HEK293 (cell line): Measurements from ENCODE around the gene SINHCAF.

Experiments used
- CTCF ChIA-PET: fragments of 350-600 bp; formaldehyde crosslinking; extraction: SDS; loops from one replicate; lab custom pipeline; 2021; ENCODE audit warnings: antibody characterized with exemption; lab: Yijun Ruan, JAX
- POLR2A ChIA-PET: fragments of 300-600 bp; formaldehyde crosslinking; extraction: SDS; loops from one replicate; lab custom pipeline; 2020; ENCODE audit warnings: antibody characterized with exemption, inconsistent platforms; lab: Yijun Ruan, JAX
- H3K27ac ChIP-seq: fragments of 200-500 bp; sonication (Bioruptor generic); 2 replicates; pipeline ENCODE4 v1.5.1; 2014; ENCODE audit warnings: low read depth, low read length, control low read depth, inconsistent platforms; ENCODE audit errors: extremely low read depth
- H3K36me3 ChIP-seq, 2 experiments: fragments of 200-500 bp in 1 of 2; sonication (Bioruptor generic) in 1 of 2; 1 replicate in 1 of 2; 2 replicates in 1 of 2; pipeline ENCODE4 v1.5.1; 2014 to 2017; ENCODE audit warnings: inconsistent platforms in 2 of 2, low read length in 2 of 2; ENCODE audit not compliant: control insufficient read depth in 2 of 2, insufficient read depth in 1 of 2
- H3K4me1 ChIP-seq: fragments of 200-500 bp; sonication (Bioruptor generic); 2 replicates; pipeline ENCODE4 v1.5.1; 2014; ENCODE audit warnings: mild to moderate bottlenecking, low read length, inconsistent platforms; ENCODE audit not compliant: control insufficient read depth, insufficient read depth
- H3K4me3 ChIP-seq: 2 replicates; pipeline ENCODE4 v1.5.1; 2011; ENCODE audit warnings: low read depth, mild to moderate bottlenecking, control low read depth, low read length, moderate library complexity
- H3K9me3 ChIP-seq: fragments of 200-500 bp; sonication (Bioruptor generic); 2 replicates; pipeline ENCODE4 v1.5.1; 2014; ENCODE audit warnings: low read depth, low read length, inconsistent platforms; ENCODE audit not compliant: control insufficient read depth, insufficient read depth
- BCL11A ChIP-seq: fragments of 450-650 bp; formaldehyde crosslinking; IDR thresholded peaks from 2 replicates; pipeline ENCODE4 v1.5.1; 2016; ENCODE audit warnings: low read depth, missing biosample characterization, missing genetic modification characterization
- ELK4 ChIP-seq: IDR thresholded peaks from 2 replicates; pipeline ENCODE4 v1.6.1; 2011; ENCODE audit warnings: mild to moderate bottlenecking, low read depth, low read length, borderline replicate concordance
- FEZF1 ChIP-seq: fragments of 450-650 bp; formaldehyde crosslinking; IDR thresholded peaks from 2 replicates; pipeline ENCODE4 v1.5.1; 2016; ENCODE audit warnings: missing biosample characterization, missing genetic modification characterization
- HIC1 ChIP-seq: fragments of 450-650 bp; formaldehyde crosslinking; IDR thresholded peaks from 2 replicates; pipeline ENCODE4 v1.5.1; 2016; ENCODE audit warnings: missing biosample characterization, missing genetic modification characterization
- KLF1 ChIP-seq: fragments of 450-650 bp; formaldehyde crosslinking; IDR thresholded peaks from 2 replicates; pipeline ENCODE4 v1.5.1; 2016; ENCODE audit warnings: missing biosample characterization, missing genetic modification characterization
- PRDM6 ChIP-seq: fragments of 450-650 bp; formaldehyde crosslinking; IDR thresholded peaks from 2 replicates; pipeline ENCODE4 v1.5.1; 2017; ENCODE audit warnings: missing biosample characterization, missing genetic modification characterization
- SCRT1 ChIP-seq: fragments of 450-650 bp; formaldehyde crosslinking; IDR thresholded peaks from 2 replicates; pipeline ENCODE4 v1.5.1; 2016; ENCODE audit warnings: missing biosample characterization, missing genetic modification characterization, borderline replicate concordance
- SETDB1 ChIP-seq: IDR thresholded peaks from one replicate; pipeline ENCODE4 v1.6.1; 2017; ENCODE audit warnings: mild to moderate bottlenecking, low read length, moderate library complexity, mixed read lengths; ENCODE audit not compliant: insufficient read length
- SP7 ChIP-seq: fragments of 450-650 bp; formaldehyde crosslinking; IDR thresholded peaks from 2 replicates; pipeline ENCODE4 v1.5.1; 2016; ENCODE audit warnings: missing biosample characterization, missing genetic modification characterization
- ZBTB44 ChIP-seq: fragments of 450-650 bp; IDR thresholded peaks from 2 replicates; pipeline ENCODE4 v1.5.1; 2018; ENCODE audit warnings: missing biosample characterization, mild to moderate bottlenecking, missing genetic modification characterization
- ZBTB7A ChIP-seq: fragments of 450-650 bp; formaldehyde crosslinking; IDR thresholded peaks from 2 replicates; pipeline ENCODE4 v1.5.1; 2016; ENCODE audit warnings: low read depth, missing biosample characterization, missing genetic modification characterization
- ZNF202 ChIP-seq: fragments of 450-650 bp; formaldehyde crosslinking; IDR thresholded peaks from 2 replicates; pipeline ENCODE4 v1.5.1; 2016; ENCODE audit warnings: missing biosample characterization, missing genetic modification characterization, borderline replicate concordance
- ZNF211 ChIP-seq: fragments of 450-650 bp; formaldehyde crosslinking; IDR thresholded peaks from 2 replicates; pipeline ENCODE4 v1.5.1; 2016; ENCODE audit warnings: low read depth, missing biosample characterization, missing genetic modification characterization
- ZNF274 ChIP-seq, 2 experiments: fragments of 200-500 bp in 1 of 2; fragments of 450-650 bp in 1 of 2; sonication (Bioruptor generic) in 1 of 2; formaldehyde crosslinking in 1 of 2; IDR thresholded peaks; 2 replicates each; pipeline versions ENCODE4 v1.5.1 to v1.6.1; 2014 to 2016; ENCODE audit warnings: borderline replicate concordance in 1 of 2, inconsistent platforms in 1 of 2, low read length in 1 of 2, missing biosample characterization in 1 of 2, missing genetic modification characterization in 1 of 2
- ZNF292 ChIP-seq: fragments of 450-650 bp; formaldehyde crosslinking; IDR thresholded peaks from 2 replicates; pipeline ENCODE4 v1.5.1; 2016; ENCODE audit warnings: low read depth, missing biosample characterization, missing genetic modification characterization, borderline replicate concordance
- ZNF335 ChIP-seq: fragments of 450-650 bp; formaldehyde crosslinking; conservative IDR thresholded peaks from 2 replicates; pipeline ENCODE4 v1.5.1; 2016; ENCODE audit warnings: missing biosample characterization, missing genetic modification characterization
- ZNF488 ChIP-seq: fragments of 450-650 bp; formaldehyde crosslinking; IDR thresholded peaks from 2 replicates; pipeline ENCODE4 v1.5.1; 2016; ENCODE audit warnings: missing biosample characterization, missing genetic modification characterization
- ZNF529 ChIP-seq: fragments of 450-650 bp; formaldehyde crosslinking; IDR thresholded peaks from 2 replicates; pipeline ENCODE4 v1.5.1; 2017; ENCODE audit warnings: missing genetic modification characterization, missing biosample characterization; ENCODE audit not compliant: insufficient replicate concordance
- ZNF560 ChIP-seq: fragments of 450-650 bp; formaldehyde crosslinking; IDR thresholded peaks from 2 replicates; pipeline ENCODE4 v1.5.1; 2017; ENCODE audit warnings: missing biosample characterization, missing genetic modification characterization, borderline replicate concordance
- ZNF561 ChIP-seq: fragments of 450-650 bp; IDR thresholded peaks from 2 replicates; pipeline ENCODE4 v1.5.1; 2018; ENCODE audit warnings: missing biosample characterization, missing genetic modification characterization, borderline replicate concordance
- ZNF585B ChIP-seq: fragments of 450-650 bp; formaldehyde crosslinking; IDR thresholded peaks from 2 replicates; pipeline ENCODE4 v1.5.1; 2016; ENCODE audit warnings: missing biosample characterization, missing genetic modification characterization
- TF ChIP-seq, protein P1 (sequence below): fragments of 450-650 bp; formaldehyde crosslinking; IDR thresholded peaks from 2 replicates; pipeline ENCODE4 v1.5.1; 2016; ENCODE audit warnings: missing biosample characterization, missing genetic modification characterization

SINHCAF gene

GRCh38 chr12:31355747-31356107 is 29.8 kb upstream of the SINHCAF start (continued):
- TF ChIP-seq SP7 (tag by site-specific recombination) (no peak), SCRT1 (no peak), ZNF274 (IDR thresholded peaks at IDR 0.05; ENCODE audit: low read length) (no peak), ZNF274 (tag by site-specific recombination; IDR thresholded peaks at IDR 0.05; ENCODE audit: borderline replicate concordance) (no peak), BCL11A (tag by site-specific recombination) (no peak)

GRCh38 chr12:31353750-31354708 is 28.1 kb upstream of the SINHCAF start:
- ChIA-PET CTCF (interaction anchor here (0.5 kb wide), 1 partner anchor 12 kb away, joined by 5 read pairs; no protein-coding TSS in a partner anchor), POLR2A (no interaction called here)
- Histone ChIP-seq H3K36me3 (no peaks in the 10 kb centered on the region), H3K9me3 (no peaks in the 10 kb centered on the region), H3K4me3 (no peak overlapping the region), H3K4me1 (peaks cover 9% of the 10 kb centered on the region; the same call in 1 of the 2 replicates), H3K27ac (peak overlapping the region; percentile 22; the same call in 1 of the 2 replicates)
- TF ChIP-seq PRDM6 (tag by site-specific recombination) (peak; percentile 52; the same call in 1 of the 2 replicates), ZNF585B (tag by site-specific recombination) (no peak), ZNF211 (tag by site-specific recombination) (no peak), ZBTB7A (no peak), ZNF292 (tag by site-specific recombination) (no peak), SETDB1 (no peak), ZNF561 (tag by site-specific recombination) (no peak), ZNF202 (tag by site-specific recombination) (no peak), FEZF1 (tag by site-specific recombination) (0 out of 2 replicates have a peak, but pooled peaks have one; percentile 20), ZNF488 (tag by site-specific recombination) (no peak), ZNF560 (no peak), ZBTB44 (tag by site-specific recombination) (peak; percentile 18; the same call in 1 of the 2 replicates), ZNF529 (tag by site-specific recombination) (no peak), HIC1 (tag by site-specific recombination) (no peak), ELK4 (no peak), ZNF335 (peak; percentile 33; the same call in 1 of the 2 replicates), ZNF274 (IDR thresholded peaks at IDR 0.05; ENCODE audit: low read length) (no peak), ZNF274 (tag by site-specific recombination; IDR thresholded peaks at IDR 0.05; ENCODE audit: borderline replicate concordance) (no peak), KLF1 (no peak)
- TF ChIP-seq, protein P1, sequence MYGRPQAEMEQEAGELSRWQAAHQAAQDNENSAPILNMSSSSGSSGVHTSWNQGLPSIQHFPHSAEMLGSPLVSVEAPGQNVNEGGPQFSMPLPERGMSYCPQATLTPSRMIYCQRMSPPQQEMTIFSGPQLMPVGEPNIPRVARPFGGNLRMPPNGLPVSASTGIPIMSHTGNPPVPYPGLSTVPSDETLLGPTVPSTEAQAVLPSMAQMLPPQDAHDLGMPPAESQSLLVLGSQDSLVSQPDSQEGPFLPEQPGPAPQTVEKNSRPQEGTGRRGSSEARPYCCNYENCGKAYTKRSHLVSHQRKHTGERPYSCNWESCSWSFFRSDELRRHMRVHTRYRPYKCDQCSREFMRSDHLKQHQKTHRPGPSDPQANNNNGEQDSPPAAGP (tag by site-specific recombination), result no peak
